Choroid plexus epithelial cell (primary cell): ENCODE data around the gene SGIP1.

Experiments
- DNase-seq: peaks from one replicate; pipeline ENCODE4 v3.0.0-alpha.2; 2010; ENCODE audit warnings: low read depth
- H3K4me3 ChIP-seq: 2 replicates; pipeline ENCODE4 v1.5.1; 2011; ENCODE audit warnings: low read depth, mild to moderate bottlenecking, control low read depth, low read length, moderate library complexity
- TF ChIP-seq, protein P1 (sequence below): conservative IDR thresholded peaks from 2 replicates; pipeline ENCODE4 v1.5.1; 2011; ENCODE audit warnings: low read depth, mild to moderate bottlenecking, control low read depth, inconsistent platforms, low read length, moderate library complexity

The SGIP1 gene

DNA sequence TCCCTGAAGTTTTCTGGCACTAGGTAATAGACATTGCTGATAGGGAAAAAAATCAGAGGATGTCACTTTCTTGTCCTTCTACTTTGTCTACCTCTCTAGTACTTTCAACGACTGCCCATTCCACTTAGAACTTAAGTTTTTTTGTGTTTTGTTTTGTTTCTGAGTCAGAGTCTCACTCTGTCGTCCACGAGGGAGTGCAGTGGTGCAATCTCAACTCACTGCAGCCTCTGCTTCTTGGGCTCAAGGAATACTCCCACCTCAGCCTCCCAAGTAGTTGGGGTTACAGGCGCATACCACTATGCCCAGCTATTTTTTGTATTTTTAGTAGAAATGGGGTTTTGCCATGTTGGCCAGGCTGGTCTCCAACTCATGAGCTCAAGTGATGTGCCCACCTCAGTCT lies 79.2 kb downstream of the SGIP1 start:
- peak; percentile 58 for DNase-seq
- TF ChIP-seq, protein P1, sequence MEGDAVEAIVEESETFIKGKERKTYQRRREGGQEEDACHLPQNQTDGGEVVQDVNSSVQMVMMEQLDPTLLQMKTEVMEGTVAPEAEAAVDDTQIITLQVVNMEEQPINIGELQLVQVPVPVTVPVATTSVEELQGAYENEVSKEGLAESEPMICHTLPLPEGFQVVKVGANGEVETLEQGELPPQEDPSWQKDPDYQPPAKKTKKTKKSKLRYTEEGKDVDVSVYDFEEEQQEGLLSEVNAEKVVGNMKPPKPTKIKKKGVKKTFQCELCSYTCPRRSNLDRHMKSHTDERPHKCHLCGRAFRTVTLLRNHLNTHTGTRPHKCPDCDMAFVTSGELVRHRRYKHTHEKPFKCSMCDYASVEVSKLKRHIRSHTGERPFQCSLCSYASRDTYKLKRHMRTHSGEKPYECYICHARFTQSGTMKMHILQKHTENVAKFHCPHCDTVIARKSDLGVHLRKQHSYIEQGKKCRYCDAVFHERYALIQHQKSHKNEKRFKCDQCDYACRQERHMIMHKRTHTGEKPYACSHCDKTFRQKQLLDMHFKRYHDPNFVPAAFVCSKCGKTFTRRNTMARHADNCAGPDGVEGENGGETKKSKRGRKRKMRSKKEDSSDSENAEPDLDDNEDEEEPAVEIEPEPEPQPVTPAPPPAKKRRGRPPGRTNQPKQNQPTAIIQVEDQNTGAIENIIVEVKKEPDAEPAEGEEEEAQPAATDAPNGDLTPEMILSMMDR = no peak

DNA sequence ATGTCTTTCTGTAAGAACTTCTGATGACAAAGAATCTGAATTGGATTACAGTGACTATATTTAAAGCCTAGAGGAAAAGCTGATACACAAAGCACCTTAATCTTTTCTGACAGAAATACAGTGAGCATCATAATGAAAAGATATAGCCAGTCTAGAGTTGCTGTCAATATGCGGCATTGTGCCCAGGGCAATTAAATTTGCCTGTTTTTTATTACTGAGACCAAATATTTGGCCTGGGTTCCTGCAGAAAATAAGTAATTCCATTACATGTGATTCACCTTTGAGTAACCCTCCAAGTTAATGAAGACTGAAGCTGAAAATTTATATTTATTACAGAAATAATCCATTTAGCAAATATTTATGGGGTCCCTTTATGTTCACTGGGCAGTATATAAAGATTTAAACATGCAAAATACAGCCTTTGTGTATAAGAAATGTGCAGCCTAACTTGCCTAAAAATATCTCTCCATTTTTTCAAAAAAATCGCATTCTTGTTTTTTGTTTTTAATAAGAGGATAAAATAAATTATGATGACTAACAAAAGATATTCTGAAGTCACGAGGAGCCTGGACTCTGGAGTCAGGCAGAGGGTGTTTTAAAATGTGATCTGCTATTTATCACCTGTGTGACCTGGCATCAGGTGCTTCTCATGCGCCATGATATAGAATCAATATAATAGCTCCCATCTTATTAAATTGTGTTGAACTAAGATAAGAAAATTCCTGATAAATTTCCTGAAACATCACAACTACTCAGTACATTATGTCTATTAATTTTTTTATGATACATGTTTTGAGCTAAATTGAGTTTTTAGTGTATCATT lies 83.6 kb downstream of the SGIP1 start:
- H3K4me3 ChIP-seq = no peak overlapping the region
- no peak for DNase-seq
- TF ChIP-seq, protein P1 = no peak

More for the DNA sequence above, 79.2 kb downstream of the SGIP1 start:
- H3K4me3 ChIP-seq = no peak overlapping the region

DNA sequence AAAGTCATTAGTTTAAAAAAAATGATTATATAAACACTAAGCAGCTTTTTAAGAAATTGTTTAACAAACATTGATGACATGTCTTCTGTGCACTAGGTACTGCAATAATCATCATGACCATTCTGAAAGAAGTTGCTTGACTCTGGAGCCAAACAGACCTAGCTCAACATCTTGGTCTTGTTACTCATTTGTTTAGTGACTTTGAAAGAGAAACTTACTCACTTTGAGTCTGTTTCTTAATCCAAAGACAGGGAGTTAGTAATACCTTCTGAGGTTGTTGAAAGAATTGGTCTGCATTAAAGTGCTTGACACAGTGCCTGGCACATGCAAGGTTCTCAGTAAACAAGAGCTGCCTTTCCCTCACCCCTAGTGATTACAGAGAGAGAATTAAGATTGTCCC lies 84.4 kb downstream of the SGIP1 start:
- TF ChIP-seq, protein P1 = no peak
- no peak for DNase-seq
- no peak overlapping the region for H3K4me3 ChIP-seq

DNA sequence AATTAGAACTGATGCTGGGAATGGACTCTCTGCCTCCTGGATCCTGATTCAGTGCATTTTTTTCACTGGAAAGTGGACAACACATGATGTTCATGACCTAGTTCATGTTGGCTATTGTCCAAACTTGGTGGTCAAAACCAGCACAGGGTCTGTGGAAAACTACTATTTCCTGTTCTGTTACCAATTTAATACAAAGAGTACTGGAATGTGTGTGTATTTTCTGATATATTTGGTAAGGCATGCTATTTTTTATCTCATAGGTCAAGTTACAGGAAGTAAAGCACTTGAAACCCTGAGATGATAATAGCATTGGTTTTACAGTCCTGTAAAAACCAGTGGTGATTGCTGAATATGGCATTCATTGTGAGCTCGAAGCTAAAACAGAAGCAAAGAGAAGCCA lies 89.9 kb downstream of the SGIP1 start:
- DNase-seq = peak; percentile 94
- TF ChIP-seq, protein P1 = no peak
- H3K4me3 ChIP-seq = no peak overlapping the region

DNA sequence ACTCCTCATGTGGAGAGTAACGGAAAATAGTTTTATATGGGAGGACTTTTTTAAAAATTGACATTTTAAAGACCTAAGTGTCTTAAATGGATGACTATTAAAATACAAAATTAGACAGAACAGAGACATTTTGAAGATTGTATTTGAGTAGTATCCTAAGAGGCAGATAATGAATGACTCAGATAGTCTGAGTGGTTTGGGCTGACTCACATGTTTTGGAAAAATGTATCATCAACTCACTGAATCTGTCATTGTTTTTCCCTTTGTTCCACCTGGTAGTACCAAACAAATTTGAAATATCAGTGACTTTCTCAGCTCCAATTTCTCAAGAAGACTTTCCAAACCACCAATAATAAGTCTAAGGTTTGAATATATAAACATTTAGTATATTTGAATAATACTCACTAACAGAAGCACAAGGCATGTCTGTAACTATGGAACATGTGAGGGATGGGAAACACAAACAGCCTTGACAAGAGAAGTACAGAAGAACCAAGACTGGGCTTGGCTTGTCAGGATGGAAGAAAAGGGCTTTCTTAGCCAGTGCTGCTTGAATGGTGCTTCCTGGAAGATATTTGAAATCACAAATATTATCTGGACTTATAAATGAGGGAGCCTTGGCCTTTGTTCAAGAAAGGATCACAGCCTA lies 90.6 kb downstream of the SGIP1 start:
- DNase-seq = peak; percentile 86
- TF ChIP-seq, protein P1 = no peak
- H3K4me3 ChIP-seq = no peak overlapping the region

DNA sequence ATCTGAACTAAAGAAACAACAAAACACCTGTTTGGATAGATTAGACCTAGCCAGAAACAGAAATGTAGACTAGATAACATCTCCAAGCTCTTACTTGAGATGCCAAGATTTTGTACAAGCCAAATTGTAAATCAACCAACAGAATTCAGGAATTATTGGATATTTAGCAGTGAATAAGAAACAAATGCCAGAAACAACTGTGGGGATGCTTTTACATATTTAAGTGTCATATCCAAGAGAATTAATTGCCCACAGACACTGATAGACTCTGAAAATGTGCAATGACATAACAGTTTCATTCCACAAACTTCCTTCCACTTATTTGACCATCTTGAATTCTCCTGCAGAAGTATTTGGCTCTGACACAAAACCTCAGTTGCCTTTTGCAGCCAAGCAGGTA lies 92.3 kb downstream of the SGIP1 start:
- TF ChIP-seq, protein P1 = no peak
- H3K4me3 ChIP-seq = no peak overlapping the region
- DNase-seq = no peak
